GM18868 (cell line): Measurements from ENCODE around the gene GABPB1.

Source experiments
- ATAC-seq: cut with Tn5 transposase; IDR thresholded peaks from one replicate; pipeline ENCODE4 v1.9.1; 2021; ENCODE audit warnings: mild to moderate bottlenecking, moderate library complexity; ENCODE audit not compliant: unreplicated experiment

The GABPB1 gene

DNA sequence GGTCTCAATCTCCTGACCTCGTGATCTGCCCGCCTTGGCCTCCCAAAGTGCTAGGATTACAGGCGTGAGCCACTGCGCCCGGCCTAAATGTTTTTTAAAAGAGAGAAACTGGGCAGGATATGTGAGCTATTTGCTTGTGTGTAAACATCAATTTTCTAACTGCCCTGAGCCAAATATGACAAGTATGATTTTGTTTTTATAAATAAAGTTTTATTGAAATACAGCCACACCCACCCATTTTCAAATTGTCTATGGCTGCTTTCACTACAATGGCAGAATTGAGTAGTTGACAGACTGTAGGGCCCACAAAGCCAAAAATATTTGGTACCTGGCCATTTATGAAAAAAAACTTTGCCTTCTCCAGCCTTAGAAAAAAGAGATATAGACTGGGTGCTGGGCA is 73.6 kb downstream of the GABPB1 start:
- no peak for ATAC-seq

DNA sequence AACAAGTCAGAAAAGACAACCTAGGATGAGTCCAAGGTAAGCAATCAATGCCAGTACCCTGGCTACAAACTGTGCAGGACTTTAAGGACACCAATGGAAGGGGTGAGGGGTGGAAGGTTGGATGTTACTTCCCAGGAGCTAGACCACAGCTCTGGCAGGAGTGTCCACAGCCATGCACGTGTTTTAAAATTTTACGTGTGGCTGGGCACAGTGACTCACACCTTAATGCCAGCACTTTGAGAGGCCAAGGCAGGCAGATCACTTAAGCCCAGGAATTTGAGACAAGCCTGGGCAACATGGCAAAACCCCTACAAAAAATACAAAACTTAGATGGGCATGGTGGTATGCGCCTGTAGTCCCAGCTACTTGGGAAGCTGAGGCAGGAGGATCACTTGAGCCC is 74.7 kb downstream of the GABPB1 start:
- no peak for ATAC-seq

GRCh38 chr15:50278496-50278895 is 76.5 kb downstream of the GABPB1 start:
- ATAC-seq, result no peak

- ATAC-seq, result no peak
Observed at GRCh38 chr15:50277370-50277769, 77.6 kb downstream of the GABPB1 start.

GRCh38 chr15:50275908-50276307 is 79.1 kb downstream of the GABPB1 start:
- no peak for ATAC-seq

DNA sequence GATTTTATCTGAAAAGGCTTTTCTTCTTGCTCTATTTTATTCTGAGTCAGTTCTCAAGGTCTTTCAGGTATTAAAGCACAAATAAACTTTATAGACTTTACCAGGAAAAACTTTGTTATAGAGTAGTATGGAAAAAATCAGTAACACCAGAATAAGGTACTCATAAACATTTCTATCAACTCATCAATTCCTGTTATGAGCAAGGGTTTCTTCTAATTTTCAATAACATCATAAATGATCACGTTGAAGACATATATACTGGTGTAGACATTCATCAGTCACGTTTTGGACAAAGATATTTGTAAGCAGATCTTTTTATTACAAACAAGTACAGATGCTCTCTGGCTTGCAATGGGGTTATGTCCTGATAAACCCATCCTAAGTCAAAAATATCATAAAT is 79.9 kb downstream of the GABPB1 start:
- no peak for ATAC-seq

DNA sequence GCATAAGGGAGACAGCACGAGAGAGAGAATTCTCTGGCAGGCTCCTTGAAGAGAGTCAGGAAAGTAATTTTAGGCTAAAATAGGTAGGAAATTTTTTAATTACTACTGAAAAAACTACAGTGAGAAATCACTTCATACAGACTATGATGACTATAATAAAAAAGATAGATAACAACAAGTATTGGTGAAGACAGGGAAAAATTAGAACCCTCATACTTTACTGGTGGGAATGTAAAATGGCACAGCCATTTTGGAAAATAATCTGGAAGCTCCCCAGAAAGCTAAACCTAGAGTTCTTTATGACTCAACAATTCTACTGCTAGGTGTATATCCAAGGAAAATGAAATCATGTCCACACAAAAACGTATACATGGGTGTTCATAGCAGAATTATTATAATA is 87.4 kb downstream of the GABPB1 start:
- ATAC-seq, result no peak

GRCh38 chr15:50265620-50266019 is 89.4 kb downstream of the GABPB1 start, which contains the start of gene HDC:
TSS of gene HDC (minus strand) at chr15:50265726. CDS start at chr15:50265623, 103 bp downstream.
- no peak for ATAC-seq

DNA sequence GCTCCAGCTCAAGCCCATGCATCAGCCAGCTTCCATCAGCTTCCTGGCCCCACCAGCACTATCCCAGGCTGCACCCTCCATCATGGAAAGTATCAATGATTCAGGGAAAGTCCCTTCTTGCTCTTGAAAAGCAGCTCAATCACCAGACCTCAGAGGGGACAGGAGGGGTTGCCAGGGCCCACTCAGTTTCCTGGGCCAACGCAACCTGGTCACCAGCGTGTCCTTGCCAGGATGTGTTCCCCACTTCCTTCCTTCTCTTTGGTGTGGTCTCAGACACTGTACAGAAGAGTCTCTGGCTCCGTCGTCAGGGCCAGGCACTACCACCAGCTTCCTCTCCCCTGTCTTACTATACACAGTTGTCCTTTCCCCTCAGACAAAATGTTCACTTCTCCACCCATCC is 92.5 kb downstream of the GABPB1 start:
- ATAC-seq, result no peak

DNA sequence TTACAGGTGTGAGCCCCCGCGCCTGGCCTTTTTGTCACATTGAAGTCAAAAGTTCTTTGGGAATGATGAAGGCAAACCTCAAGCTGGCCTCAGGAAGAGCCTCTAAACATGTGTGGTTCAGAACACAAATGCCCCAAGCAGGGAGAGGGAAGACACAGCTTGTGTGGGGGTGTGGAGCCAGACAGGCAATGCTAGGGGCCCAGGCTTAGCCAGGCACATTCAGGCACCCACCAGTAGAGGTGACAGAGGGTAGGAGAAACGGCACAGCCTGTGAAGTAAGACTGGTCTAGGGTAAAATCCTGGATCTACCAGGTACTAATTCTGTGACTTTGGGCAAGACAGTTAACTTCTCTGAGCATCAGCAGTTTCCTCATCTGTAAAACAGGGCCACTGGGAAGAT is 93.0 kb downstream of the GABPB1 start:
- ATAC-seq, result no peak

DNA sequence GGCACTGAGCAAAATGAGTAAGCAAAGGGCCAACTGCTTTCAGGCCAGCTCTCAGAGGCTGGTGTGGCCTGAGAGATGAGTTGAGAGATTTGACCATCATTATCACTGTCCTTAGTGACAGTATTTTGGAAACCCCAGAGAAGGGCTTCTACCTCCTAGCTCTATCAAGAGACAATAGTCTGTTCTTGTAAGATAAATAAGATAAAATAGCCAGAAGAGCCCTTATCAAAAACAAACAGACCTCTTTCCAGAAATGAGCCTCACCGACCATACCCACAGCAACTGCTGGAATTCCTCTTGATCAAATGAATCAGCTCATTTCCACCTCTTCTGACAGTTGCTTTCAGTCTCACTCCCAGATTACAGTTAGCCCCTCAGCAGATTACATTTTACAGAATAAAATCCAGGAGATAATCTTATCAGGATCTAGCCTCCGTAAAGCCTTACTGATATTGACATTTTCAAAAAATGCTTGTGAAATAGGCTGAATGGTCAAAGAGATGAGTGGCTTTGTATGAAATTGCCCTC is 94.0 kb downstream of the GABPB1 start:
- peak; percentile 56 for ATAC-seq

- ATAC-seq, result no peak
Observed at GRCh38 chr15:50259276-50259675, 95.7 kb downstream of the GABPB1 start.

DNA sequence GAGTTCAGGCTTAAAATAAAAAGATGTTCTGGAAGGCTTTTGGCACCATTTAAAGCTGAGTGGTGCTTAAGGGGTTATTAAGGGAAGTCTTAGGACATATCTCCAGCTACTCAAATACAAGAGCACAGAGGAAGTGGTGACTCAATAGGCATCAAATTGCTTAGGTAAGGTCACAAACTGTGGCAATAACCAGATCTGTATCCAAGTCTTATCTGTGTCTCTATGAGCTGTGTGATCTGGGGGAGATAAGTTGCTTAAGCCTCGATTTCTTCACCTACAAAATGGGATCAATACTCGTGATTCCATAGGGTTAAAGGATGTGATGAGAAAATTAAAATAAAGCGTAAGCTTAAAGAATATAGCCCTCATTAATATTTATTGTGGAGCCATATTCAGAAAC is 97.1 kb downstream of the GABPB1 start:
- ATAC-seq, result no peak

DNA sequence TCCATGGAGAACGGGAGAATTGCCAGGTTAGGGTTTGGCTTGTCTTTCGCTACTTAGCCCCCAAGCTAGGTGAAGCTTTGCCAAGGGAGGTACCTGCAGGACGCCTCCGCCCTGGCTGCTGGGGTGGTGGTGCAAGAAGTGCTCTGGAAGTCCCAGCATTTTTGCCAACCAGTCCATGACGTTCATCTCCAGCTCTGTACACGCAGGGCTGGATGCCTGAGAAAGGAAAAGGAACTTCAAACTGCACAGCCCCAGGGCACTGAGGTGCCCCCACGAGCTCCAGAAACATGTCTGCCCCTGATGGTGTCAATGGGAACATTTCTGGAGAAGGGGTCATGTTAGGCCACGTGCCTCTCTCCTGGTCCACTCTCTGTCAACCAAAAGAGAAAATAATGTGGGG is 97.7 kb downstream of the GABPB1 start:
- no peak for ATAC-seq

- ATAC-seq, result no peak
Observed at GRCh38 chr15:50256188-50257041, 98.6 kb downstream of the GABPB1 start.

DNA sequence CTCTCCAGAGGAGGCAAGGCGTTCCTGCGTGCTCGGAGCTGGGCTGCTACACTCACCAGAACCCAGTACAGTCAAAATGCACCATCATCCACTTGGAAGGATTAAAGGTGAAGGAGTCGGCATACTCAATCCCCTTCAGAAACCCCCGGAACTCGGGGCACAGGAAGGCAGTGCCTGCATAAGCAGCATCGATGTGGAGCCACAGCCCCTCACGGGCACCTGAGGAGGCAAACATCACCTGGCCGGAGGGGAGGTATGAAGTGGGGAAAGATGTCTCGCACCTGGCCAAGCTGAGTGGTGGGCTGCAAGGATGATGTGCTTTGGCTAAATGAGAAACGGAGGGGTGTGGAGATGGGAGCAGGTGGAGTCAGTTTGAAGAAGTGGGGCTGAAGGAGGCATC is 102.4 kb downstream of the GABPB1 start:
- no peak for ATAC-seq

DNA sequence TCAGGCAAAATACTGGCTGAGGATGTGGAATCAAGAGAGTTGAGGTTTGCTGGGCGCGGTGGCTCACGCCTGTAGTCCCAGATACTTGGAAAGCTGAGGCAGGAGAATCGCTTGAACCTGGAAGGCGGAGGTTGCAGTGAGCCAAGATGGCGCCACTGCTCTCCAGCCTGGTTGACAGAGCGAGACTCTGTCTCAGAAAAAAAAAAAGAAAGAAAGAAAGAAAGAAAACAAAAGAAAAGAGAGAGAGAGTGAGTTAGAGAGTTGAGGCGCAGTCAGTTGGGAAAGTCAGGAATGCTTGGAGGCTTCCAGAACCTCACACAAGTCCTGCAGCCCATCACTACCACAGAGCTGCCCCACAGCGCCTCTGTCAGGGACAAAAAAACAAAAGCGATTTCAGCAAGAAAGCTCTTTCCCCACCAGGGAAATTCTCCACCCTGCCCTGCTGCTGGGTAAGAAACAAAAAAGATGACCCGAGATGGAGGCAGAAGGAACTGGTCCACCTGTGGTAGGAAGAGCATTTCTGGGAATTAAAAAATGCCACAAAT is 103.3 kb downstream of the GABPB1 start:
- no peak for ATAC-seq

- no peak for ATAC-seq
Observed at GRCh38 chr15:50250760-50251394, 104.1 kb downstream of the GABPB1 start.

GRCh38 chr15:50249704-50250103 is 105.3 kb downstream of the GABPB1 start:
- no peak for ATAC-seq

DNA sequence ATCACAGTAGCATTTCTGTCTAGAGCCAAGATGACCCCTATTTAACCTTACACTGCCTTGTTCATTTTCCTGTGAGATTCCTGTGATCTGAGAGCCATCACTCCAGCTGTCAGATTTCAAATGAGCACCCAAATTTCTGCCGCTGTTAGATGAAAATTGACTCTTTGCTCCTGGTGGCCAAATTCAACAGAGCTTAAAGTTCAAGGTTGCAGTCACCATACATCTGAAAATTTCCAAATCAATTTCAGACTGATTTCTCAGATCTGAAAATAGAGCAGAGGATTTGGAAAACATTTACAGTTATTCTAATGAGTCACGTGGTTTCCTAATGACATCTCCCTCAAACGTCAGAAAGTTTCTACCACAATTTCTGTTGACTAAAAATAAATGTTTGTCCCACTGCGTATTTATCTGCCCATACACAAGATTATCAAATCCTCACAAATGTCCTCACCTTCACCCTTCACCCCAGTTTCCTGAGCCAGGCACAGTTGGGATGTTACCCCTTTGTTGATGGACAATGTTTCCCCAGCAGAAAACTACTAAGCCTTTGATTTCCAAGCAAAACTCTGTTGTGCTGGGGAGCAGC is 105.9 kb downstream of the GABPB1 start:
- ATAC-seq, result no peak

DNA sequence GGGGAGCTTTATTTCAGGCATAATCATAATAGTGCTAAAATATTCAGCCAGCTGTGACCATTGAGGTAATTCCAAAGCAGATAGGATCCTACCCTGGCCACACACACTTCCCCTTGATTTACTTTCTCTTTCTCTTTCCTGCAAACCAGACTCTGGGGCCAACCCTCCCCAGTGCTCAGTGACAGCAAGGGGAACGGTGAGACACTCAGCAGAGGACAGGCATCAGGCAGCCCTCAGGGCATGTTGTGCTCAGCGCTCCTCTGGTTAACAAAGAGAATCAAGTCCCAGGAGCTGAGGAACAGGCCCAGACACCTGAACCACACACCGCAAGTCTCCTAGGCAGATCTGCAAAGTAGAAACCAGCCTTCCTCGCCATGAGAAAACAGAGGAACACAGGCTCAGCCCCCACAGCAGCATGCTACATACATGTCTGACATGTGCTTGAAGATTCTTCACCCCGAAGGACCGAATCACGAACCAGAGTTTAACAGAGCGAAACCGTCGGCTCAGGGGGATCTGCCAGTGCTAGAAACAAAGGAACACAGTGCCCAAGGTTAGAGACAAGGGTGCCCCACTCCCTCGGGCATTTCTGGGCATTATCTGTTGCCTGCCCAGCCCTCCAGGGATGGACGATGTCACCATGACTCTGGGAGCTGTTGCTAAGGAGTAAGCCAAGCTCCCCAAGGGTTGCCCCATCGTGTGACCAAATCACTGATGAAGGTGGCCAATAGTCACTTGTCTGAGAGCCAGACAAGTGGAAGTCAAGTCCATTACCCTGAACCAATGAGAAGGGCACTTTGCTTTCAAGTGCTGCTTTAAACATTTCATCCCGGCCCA is 107.0 kb downstream of the GABPB1 start:
- ATAC-seq, result peak; percentile 90
